Testis (tissue), 3 donors: ENCODE data around the gene TELO2. TPM values are rescaled to one million over a fixed set of nuclear protein-coding genes. Genes with fewer than 3 reads are reported as not detected.
A peak's percentile ranks its signal among the peaks of the same experiment; 100 is the strongest.

ENCODE experiments used
- DNase-seq: peaks from one replicate; pipeline ENCODE4 v3.0.0-alpha.2; 2019
- H3K27ac ChIP-seq, 2 donors: fragments of 200-600 bp; sonication (generic); one replicate each; pipeline ENCODE4 v1.5.1; 2019
- H3K27me3 ChIP-seq: fragments of 200-600 bp; sonication (generic); one replicate; pipeline ENCODE4 v1.5.1; 2019
- H3K36me3 ChIP-seq: fragments of 200-600 bp; sonication (generic); one replicate; pipeline ENCODE4 v1.5.1; 2017; ENCODE audit warnings: low read depth; ENCODE audit errors: missing control alignments
- H3K4me1 ChIP-seq: fragments of 200-600 bp; sonication (generic); one replicate; pipeline ENCODE4 v1.5.1; 2019
- H3K4me3 ChIP-seq, 2 donors: fragments of 200-600 bp; sonication (generic); one replicate each; pipeline ENCODE4 v1.5.1; 2017 to 2019
- H3K9me3 ChIP-seq: fragments of 200-600 bp; sonication (generic); one replicate; pipeline ENCODE4 v1.5.1; 2017
- POLR2A ChIP-seq: fragments of 450-650 bp; IDR thresholded peaks from one replicate; pipeline ENCODE4 v1.6.1; 2017; ENCODE audit warnings: antibody characterized with exemption, mild to moderate bottlenecking, moderate library complexity
- WGBS, 2 donors: methylation state at CpG; one replicate each; pipeline ENCODE4 v1.1.5; 2018; 5-methylcytosine and 5-hydroxymethylcytosine counted together
- intact Hi-C: fragments of 100-400 bp; cut with DNase I; formaldehyde crosslinking; loops from one replicate; pipeline ENCODE4 v1.15.1; 2023; ENCODE audit warnings: low total_unique reads
- polyA plus RNA-seq: library from polyadenylated mRNA; stranded (reverse); fragments of 350-450 nt; fragmentation: Illumina TruSeq; extraction: RNeasy Lipid Tissue Mini Kit (QIAGEN cat#74804); gene quantifications from one replicate; pipeline ENCODE4 v1.2.3, GENCODE V29; 2014; ENCODE audit warnings: low read depth, low replicate concordance; ENCODE audit not compliant: insufficient read depth
- total RNA-seq, 2 donors: library from RNA; depleted of rRNA; stranded (reverse); fragments of >200 nt; gene quantifications; one replicate each; pipeline ENCODE4 v1.2.3, GENCODE V29; 2016
- TF ChIP-seq, protein P1 (sequence below), 3 experiments: fragments of 450-650 bp in 2 of 3; fragments of 200-600 bp in 1 of 3; sonication (generic) in 1 of 3; IDR thresholded peaks; one replicate each; pipeline ENCODE4 v1.5.1; 2016 to 2019; ENCODE audit warnings: antibody characterized with exemption in 3 of 3, mild to moderate bottlenecking in 2 of 3, moderate library complexity in 1 of 3

Gene TELO2
- total and polyA plus RNA-seq, 3 donors from 2014 or later: 25.7 to 46.0 (median 45.2) TPM

DNA sequence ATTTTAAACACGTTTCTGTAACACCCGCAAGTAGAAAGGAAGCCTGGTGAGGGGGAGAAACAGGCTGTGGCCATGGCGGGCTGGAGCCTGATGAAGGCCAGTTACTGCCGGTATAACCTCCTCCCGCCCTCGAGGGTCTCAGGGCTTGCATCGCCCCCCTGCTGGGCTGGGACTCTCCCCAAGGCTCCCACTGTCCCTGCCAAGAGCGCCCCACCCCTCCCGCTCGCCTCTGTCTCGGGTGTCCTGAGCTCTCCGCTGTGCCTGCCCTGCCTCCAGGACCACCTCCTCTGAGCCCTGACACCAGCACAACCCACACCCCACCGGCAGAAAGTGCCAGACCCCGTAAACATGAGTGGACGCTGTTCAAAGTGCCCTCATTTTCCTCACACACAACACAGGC lies 59.0 kb downstream of the TELO2 start:
- Histone ChIP-seq H3K4me3 (no peak overlapping the region), H3K27ac (no peak overlapping the region), H3K4me1 (peaks cover 51% of the 10 kb centered on the region), H3K9me3 (no peaks in the 10 kb centered on the region), H3K36me3 (no peaks in the 10 kb centered on the region), H3K27me3 (no peaks in the 10 kb centered on the region)
- 70 to 73% methylated on average over 3 to 15 of the region's 15 CpGs for WGBS, 2 donors
- DNase-seq: no peak
- TF ChIP-seq, protein P1, sequence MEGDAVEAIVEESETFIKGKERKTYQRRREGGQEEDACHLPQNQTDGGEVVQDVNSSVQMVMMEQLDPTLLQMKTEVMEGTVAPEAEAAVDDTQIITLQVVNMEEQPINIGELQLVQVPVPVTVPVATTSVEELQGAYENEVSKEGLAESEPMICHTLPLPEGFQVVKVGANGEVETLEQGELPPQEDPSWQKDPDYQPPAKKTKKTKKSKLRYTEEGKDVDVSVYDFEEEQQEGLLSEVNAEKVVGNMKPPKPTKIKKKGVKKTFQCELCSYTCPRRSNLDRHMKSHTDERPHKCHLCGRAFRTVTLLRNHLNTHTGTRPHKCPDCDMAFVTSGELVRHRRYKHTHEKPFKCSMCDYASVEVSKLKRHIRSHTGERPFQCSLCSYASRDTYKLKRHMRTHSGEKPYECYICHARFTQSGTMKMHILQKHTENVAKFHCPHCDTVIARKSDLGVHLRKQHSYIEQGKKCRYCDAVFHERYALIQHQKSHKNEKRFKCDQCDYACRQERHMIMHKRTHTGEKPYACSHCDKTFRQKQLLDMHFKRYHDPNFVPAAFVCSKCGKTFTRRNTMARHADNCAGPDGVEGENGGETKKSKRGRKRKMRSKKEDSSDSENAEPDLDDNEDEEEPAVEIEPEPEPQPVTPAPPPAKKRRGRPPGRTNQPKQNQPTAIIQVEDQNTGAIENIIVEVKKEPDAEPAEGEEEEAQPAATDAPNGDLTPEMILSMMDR (IDR thresholded peaks at IDR 0.05): no peak
- TF ChIP-seq POLR2A: no peak
- intact Hi-C loops: no loop called here

DNA sequence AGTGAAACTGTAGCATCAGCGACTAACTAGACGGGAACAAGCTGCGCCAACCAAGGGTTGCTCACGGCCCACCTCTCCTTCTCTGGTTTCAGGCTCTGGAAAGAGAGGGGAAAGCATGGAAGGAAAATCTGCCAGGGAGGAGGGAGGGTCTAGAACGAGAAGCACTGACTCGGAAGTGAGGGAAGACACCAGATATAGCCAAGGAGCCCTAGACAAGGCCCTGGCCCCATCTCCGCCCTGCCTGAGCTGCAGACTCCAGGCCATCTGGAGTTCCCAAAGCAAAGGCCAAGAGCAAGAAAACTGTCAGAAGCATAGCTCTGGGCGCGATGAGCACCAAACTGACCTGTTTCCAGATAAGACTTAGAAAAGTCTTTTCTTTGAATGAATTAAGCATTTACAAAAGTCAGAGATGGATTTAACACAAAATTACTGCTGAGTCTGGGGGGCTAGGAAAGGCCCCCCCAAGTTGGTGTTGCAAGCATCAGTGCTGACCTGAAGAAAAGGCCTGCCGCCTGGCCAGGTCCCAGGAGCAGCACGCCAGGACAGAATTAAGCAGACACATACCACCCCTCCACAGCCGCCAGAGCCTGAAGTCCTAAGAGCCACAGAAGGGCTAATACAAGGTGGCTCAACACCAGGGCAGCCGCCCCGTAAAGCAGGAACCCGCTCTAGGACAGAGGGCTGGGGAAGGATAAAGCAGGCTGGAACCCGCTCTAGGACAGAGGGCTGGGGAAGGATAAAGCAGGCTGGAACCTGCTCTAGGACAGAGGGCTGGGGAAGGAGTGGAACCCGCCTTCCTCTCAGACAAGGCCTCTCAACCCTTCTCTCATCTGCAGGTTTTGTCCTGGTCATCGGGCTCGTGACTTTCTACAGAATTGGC lies 61.0 kb downstream of the TELO2 start:
- DNase-seq: peak; percentile 70
- peaks cover 36% of the 10 kb centered on the region for H3K4me1 ChIP-seq
- TF ChIP-seq POLR2A: no peak
- TF ChIP-seq, protein P1 (IDR thresholded peaks at IDR 0.05): no peak
- H3K4me3 ChIP-seq: no peak overlapping the region
- H3K9me3 ChIP-seq: no peaks in the 10 kb centered on the region
- intact Hi-C loops: no loop called here
- H3K36me3 ChIP-seq: no peaks in the 10 kb centered on the region
- H3K27ac ChIP-seq: peak overlapping the region; percentile 23 to 47
- WGBS, 2 donors: 65 to 73% methylated on average over 16 to 19 of the region's 19 CpGs
- no peaks in the 10 kb centered on the region for H3K27me3 ChIP-seq

DNA sequence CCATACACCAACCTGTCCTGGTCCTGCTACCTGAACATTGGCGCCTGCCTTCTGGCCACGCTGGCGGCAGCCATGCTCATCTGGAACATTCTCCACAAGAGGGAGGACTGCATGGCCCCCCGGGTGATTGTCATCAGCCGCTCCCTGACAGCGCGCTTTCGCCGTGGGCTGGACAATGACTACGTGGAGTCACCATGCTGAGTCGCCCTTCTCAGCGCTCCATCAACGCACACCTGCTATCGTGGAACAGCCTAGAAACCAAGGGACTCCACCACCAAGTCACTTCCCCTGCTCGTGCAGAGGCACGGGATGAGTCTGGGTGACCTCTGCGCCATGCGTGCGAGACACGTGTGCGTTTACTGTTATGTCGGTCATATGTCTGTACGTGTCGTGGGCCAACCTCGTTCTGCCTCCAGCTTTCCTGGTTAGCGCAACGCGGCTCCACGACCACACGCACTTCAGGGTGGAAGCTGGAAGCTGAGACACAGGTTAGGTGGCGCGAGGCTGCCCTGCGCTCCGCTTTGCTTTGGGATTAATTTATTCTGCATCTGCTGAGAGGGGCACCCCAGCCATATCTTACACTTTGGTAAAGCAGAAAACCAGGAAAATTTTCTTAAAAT lies 61.8 kb downstream of the TELO2 start:
- H3K36me3 ChIP-seq: no peaks in the 10 kb centered on the region

DNA sequence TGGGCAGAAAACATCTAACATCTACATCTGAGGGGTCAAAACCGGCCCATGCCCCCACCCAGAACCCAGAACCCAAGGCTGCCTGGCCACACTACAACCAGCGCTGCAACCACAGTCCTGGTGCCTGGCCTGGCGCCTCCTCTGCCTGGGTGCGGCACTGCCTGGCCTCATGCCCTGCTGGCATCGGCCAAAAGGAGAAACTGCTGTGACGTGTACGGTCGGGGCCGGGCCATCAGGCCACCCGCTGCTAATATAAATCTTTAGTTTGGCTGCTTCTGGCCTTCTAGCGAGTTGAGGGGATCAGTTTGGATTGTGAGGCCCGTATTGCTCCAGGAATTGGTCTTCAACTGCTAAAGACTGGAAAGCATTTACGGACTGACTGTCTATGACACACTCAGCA lies 63.1 kb downstream of the TELO2 start:
- Histone ChIP-seq H3K27me3 (no peaks in the 10 kb centered on the region), H3K36me3 (no peaks in the 10 kb centered on the region), H3K27ac (no peak overlapping the region), H3K4me1 (peaks cover 21% of the 10 kb centered on the region), H3K9me3 (no peaks in the 10 kb centered on the region), H3K4me3 (no peak overlapping the region)
- intact Hi-C loops: no loop called here
- DNase-seq: no peak
- 73 to 94% methylated on average over 13 of the region's 13 CpGs for WGBS, 2 donors
- TF ChIP-seq POLR2A: no peak
- TF ChIP-seq, protein P1 (IDR thresholded peaks at IDR 0.05): no peak

More for the DNA sequence above, 61.8 kb downstream of the TELO2 start:
- H3K27ac ChIP-seq: no peak overlapping the region
- WGBS, 2 donors: 93 to 95% methylated on average over 34 of the region's 34 CpGs
- no peaks in the 10 kb centered on the region for H3K9me3 ChIP-seq
- DNase-seq: no peak
- peaks cover 30% of the 10 kb centered on the region for H3K4me1 ChIP-seq
- no peak overlapping the region for H3K4me3 ChIP-seq
- TF ChIP-seq, protein P1 (IDR thresholded peaks at IDR 0.05): no peak
- TF ChIP-seq POLR2A: no peak
- intact Hi-C loops: no loop called here
- no peaks in the 10 kb centered on the region for H3K27me3 ChIP-seq
